GM12878 (cell line): ENCODE data around the gene POT1. TPM values are rescaled to one million over a fixed set of nuclear protein-coding genes. Genes with fewer than 3 reads are reported as not detected.

Experiments
- ATF2 ChIP-seq: IDR thresholded peaks from 2 replicates; pipeline ENCODE4 v1.6.1; 2012; ENCODE audit warnings: low read length, inconsistent platforms
- ATF7 ChIP-seq: fragments of 450-650 bp; IDR thresholded peaks from 2 replicates; pipeline ENCODE4 v1.6.1; 2016; ENCODE audit warnings: low read depth, mild to moderate bottlenecking
- BRCA1 ChIP-seq: IDR thresholded peaks from 2 replicates; pipeline ENCODE4 v1.6.1; 2011; ENCODE audit warnings: low read depth, low read length, improper control_type of control experiment
- CEBPB ChIP-seq, 2 experiments: fragments of 150-350 bp in 1 of 2; IDR thresholded peaks; 2 replicates each; pipeline ENCODE4 v1.6.1; 2012 to 2014; ENCODE audit warnings: low read depth in 2 of 2, low read length in 2 of 2, borderline replicate concordance in 1 of 2, inconsistent platforms in 1 of 2
- CREB1 ChIP-seq: IDR thresholded peaks from 2 replicates; pipeline ENCODE4 v1.6.1; 2012; ENCODE audit warnings: low read depth, mild to moderate bottlenecking, inconsistent platforms
- EED ChIP-seq: sonication (generic); IDR thresholded peaks from 2 replicates; pipeline ENCODE4 v1.6.1; 2016; ENCODE audit warnings: antibody characterized with exemption, low read depth
- EP300 ChIP-seq, 2 experiments: fragments of 150-350 bp in 1 of 2; IDR thresholded peaks; 2 replicates each; pipeline ENCODE4 v1.6.1; 2011 to 2012; ENCODE audit warnings: low read depth in 2 of 2, low read length in 2 of 2, borderline replicate concordance in 1 of 2, improper control_type of control experiment in 1 of 2, inconsistent platforms in 1 of 2; ENCODE audit not compliant: control insufficient read depth in 1 of 2
- HCFC1 ChIP-seq: fragments of 150-350 bp; IDR thresholded peaks from 2 replicates; pipeline ENCODE4 v1.6.1; 2014; ENCODE audit warnings: low read length
- HDGF ChIP-seq: fragments of 450-650 bp; IDR thresholded peaks from 2 replicates; pipeline ENCODE4 v1.6.1; 2016; ENCODE audit warnings: antibody characterized with exemption
- IKZF1 ChIP-seq: fragments of 450-650 bp; conservative IDR thresholded peaks from 2 replicates; pipeline ENCODE4 v1.6.1; 2017; ENCODE audit warnings: antibody characterized with exemption, mild to moderate bottlenecking
- IKZF2 ChIP-seq, 2 experiments: fragments of 450-650 bp; IDR thresholded peaks; 2 replicates each; pipeline ENCODE4 v1.6.1; 2017; ENCODE audit warnings: mild to moderate bottlenecking in 2 of 2, moderate library complexity in 2 of 2
- NFYA ChIP-seq: IDR thresholded peaks from 2 replicates; pipeline ENCODE4 v1.6.1; 2011; ENCODE audit warnings: low read depth, mild to moderate bottlenecking, low read length, improper control_type of control experiment, borderline replicate concordance
- NR2F1 ChIP-seq: fragments of 450-650 bp; conservative IDR thresholded peaks from 2 replicates; pipeline ENCODE4 v1.6.1; 2017; ENCODE audit warnings: mild to moderate bottlenecking
- PAX5 ChIP-seq: IDR thresholded peaks from 2 replicates; pipeline ENCODE4 v1.6.1; 2011; ENCODE audit warnings: low read depth, low read length, borderline replicate concordance
- POU2F2 ChIP-seq: IDR thresholded peaks from 3 replicates; pipeline ENCODE4 v1.6.1; 2011; ENCODE audit warnings: low read depth, mild to moderate bottlenecking, low read length, borderline replicate concordance
- RAD51 ChIP-seq: fragments of 450-650 bp; IDR thresholded peaks from 2 replicates; pipeline ENCODE4 v1.6.1; 2016; ENCODE audit warnings: moderate library complexity, mild to moderate bottlenecking, inconsistent platforms
- RB1 ChIP-seq: fragments of 450-650 bp; formaldehyde crosslinking; IDR thresholded peaks from 2 replicates; pipeline ENCODE4 v1.6.1; 2017; ENCODE audit warnings: mild to moderate bottlenecking, borderline replicate concordance
- RCOR1 ChIP-seq: conservative IDR thresholded peaks from 2 replicates; pipeline ENCODE4 v1.6.1; 2012; ENCODE audit warnings: low read depth, low read length, improper control_type of control experiment
- RELA ChIP-seq: fragments of 450-650 bp; IDR thresholded peaks from 2 replicates; pipeline ENCODE4 v1.8.0; 2014; ENCODE audit warnings: borderline replicate concordance; ENCODE audit not compliant: partially characterized antibody
- RFX5 ChIP-seq: IDR thresholded peaks from 2 replicates; pipeline ENCODE4 v1.6.1; 2011; ENCODE audit warnings: low read depth, low read length, improper control_type of control experiment
- SIX5 ChIP-seq: IDR thresholded peaks from 2 replicates; pipeline ENCODE4 v1.6.1; 2011; ENCODE audit warnings: mild to moderate bottlenecking, low read depth, low read length, moderate library complexity; ENCODE audit not compliant: severe bottlenecking
- SRF ChIP-seq, 2 experiments: IDR thresholded peaks; 2 replicates each; pipeline ENCODE4 v1.6.1; 2011; ENCODE audit warnings: low read depth in 2 of 2, low read length in 2 of 2, mild to moderate bottlenecking in 1 of 2, moderate library complexity in 1 of 2
- TAF1 ChIP-seq: IDR thresholded peaks from 2 replicates; pipeline ENCODE4 v1.6.1; 2011; ENCODE audit warnings: mild to moderate bottlenecking, low read depth, low read length, borderline replicate concordance
- TCF3 ChIP-seq: IDR thresholded peaks from 2 replicates; pipeline ENCODE4 v1.6.1; 2012; ENCODE audit warnings: low read depth, mild to moderate bottlenecking, low read length, borderline replicate concordance; ENCODE audit not compliant: insufficient read depth
- ZNF384 ChIP-seq: IDR thresholded peaks from 2 replicates; pipeline ENCODE4 v1.6.1; 2012; ENCODE audit warnings: low read depth, mild to moderate bottlenecking, low read length, improper control_type of control experiment, borderline replicate concordance
- polyA plus RNA-seq, 11 experiments: library from polyadenylated mRNA; depleted of rRNA in 4 of 11; unstranded in 6 of 11; stranded (reverse) in 5 of 11; fragments of >200 nt; fragmentation: Nextera tagmentation in 4 of 11; fragmentation: Illumina TruSeq in 1 of 11; extraction: Ambion mirVana in 4 of 11; extraction: Trizol in 1 of 11; gene quantifications; 1 replicate in 1 of 11; 2 replicates in 10 of 11; pipeline versions ENCODE4 v1.2.1 to v1.2.3, GENCODE V29; 2011 to 2016; ENCODE audit warnings: inconsistent platforms in 2 of 11, missing spikeins in 2 of 11, low read depth in 1 of 11
- total RNA-seq, 4 experiments: library from RNA; depleted of rRNA in 3 of 4; stranded (reverse); fragments of >200 nt in 3 of 4; fragmentation: Illumina TruSeq in 1 of 4; extraction: Trizol in 1 of 4; gene quantifications; 2 replicates each; pipeline versions ENCODE4 v1.2.1 to v1.2.3, GENCODE V29; 2013 to 2021
- TF ChIP-seq, protein P1 (sequence below): fragments of 450-650 bp; IDR thresholded peaks from 2 replicates; pipeline ENCODE4 v1.6.1; 2017; ENCODE audit warnings: mild to moderate bottlenecking
- TF ChIP-seq, protein P2 (sequence below): fragments of 450-650 bp; IDR thresholded peaks from 2 replicates; pipeline ENCODE4 v1.6.1; 2017; ENCODE audit warnings: low read depth, mild to moderate bottlenecking, moderate library complexity

The POT1 gene
- total and polyA plus RNA-seq, 10 of the 15 experiments (the other 5 are each of a cell fraction or from before 2014, with no cell fraction given): 16.3 to 87.0 (median 33.9) TPM

GRCh38 chr7:124929467-124930172 lies at the start of gene POT1 (continued):
- TF ChIP-seq ATF2 (peak; percentile 38; the same call in 1 of the 2 replicates), CEBPB (IDR thresholded peaks at IDR 0.05; ENCODE audit: borderline replicate concordance in 1 of 2, low read depth in 2 of 2, low read length in 2 of 2) (no peak), NFYA (no peak), RAD51 (no peak), SRF (IDR thresholded peaks at IDR 0.05; ENCODE audit: low read depth in 2 of 2, low read length in 2 of 2) (no peak), RCOR1 (peak; percentile 60; the same call in 1 of the 2 replicates), RB1 (0 out of 2 replicates have a peak, but pooled peaks have one; percentile 59), TAF1 (peak; percentile 43; the same call in 1 of the 2 replicates), NR2F1 (no peak), PAX5 (peak; percentile 70; the same call in 1 of the 2 replicates), CREB1 (peak; percentile 99), IKZF1 (peak; percentile 78), BRCA1 (no peak), ATF7 (peak; percentile 98), EP300 (IDR thresholded peaks at IDR 0.05; ENCODE audit: borderline replicate concordance in 1 of 2, control insufficient read depth in 1 of 2, low read depth in 2 of 2, low read length in 2 of 2) (0 out of 4 replicates have a peak, but pooled peaks of 1 of the 2 experiments have one; percentile 50), HDGF (peak; percentile 90), EED (0 out of 2 replicates have a peak, but pooled peaks have one; percentile 19), RELA (peak; percentile 53), SIX5 (peak; percentile 7), POU2F2 (peak; percentile 34; the same call in 1 of the 3 replicates), HCFC1 (peak; percentile 56; the same call in 1 of the 2 replicates), ZNF384 (no peak), RFX5 (peak; percentile 51; the same call in 1 of the 2 replicates), IKZF2 (IDR thresholded peaks at IDR 0.05) (peak in 1 of 2 experiments; percentile 23; a peak in 2 of 4 replicates), TCF3 (0 out of 2 replicates have a peak, but pooled peaks have one; percentile 39)
- TF ChIP-seq, protein P1, sequence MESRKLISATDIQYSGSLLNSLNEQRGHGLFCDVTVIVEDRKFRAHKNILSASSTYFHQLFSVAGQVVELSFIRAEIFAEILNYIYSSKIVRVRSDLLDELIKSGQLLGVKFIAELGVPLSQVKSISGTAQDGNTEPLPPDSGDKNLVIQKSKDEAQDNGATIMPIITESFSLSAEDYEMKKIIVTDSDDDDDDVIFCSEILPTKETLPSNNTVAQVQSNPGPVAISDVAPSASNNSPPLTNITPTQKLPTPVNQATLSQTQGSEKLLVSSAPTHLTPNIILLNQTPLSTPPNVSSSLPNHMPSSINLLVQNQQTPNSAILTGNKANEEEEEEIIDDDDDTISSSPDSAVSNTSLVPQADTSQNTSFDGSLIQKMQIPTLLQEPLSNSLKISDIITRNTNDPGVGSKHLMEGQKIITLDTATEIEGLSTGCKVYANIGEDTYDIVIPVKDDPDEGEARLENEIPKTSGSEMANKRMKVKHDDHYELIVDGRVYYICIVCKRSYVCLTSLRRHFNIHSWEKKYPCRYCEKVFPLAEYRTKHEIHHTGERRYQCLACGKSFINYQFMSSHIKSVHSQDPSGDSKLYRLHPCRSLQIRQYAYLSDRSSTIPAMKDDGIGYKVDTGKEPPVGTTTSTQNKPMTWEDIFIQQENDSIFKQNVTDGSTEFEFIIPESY: no peak
- TF ChIP-seq, protein P2, sequence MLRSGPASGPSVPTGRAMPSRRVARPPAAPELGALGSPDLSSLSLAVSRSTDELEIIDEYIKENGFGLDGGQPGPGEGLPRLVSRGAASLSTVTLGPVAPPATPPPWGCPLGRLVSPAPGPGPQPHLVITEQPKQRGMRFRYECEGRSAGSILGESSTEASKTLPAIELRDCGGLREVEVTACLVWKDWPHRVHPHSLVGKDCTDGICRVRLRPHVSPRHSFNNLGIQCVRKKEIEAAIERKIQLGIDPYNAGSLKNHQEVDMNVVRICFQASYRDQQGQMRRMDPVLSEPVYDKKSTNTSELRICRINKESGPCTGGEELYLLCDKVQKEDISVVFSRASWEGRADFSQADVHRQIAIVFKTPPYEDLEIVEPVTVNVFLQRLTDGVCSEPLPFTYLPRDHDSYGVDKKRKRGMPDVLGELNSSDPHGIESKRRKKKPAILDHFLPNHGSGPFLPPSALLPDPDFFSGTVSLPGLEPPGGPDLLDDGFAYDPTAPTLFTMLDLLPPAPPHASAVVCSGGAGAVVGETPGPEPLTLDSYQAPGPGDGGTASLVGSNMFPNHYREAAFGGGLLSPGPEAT: 0 out of 2 replicates have a peak, but pooled peaks have one; percentile 34
